ENCODE data around the gene PCDHGB7. TPM values are rescaled to one million over a fixed set of nuclear protein-coding genes. Genes with fewer than 3 reads are reported as not detected.
"Not testable (repeated sequence)": the region's sequence is repeated elsewhere in the genome, so short reads cannot be mapped to it uniquely, and the experiment has no call there.

Gene PCDHGB7
- total RNA-seq, 4 donors from 2014 or later: 7.0 to 10.1 (median 9.1) TPM

DNA sequence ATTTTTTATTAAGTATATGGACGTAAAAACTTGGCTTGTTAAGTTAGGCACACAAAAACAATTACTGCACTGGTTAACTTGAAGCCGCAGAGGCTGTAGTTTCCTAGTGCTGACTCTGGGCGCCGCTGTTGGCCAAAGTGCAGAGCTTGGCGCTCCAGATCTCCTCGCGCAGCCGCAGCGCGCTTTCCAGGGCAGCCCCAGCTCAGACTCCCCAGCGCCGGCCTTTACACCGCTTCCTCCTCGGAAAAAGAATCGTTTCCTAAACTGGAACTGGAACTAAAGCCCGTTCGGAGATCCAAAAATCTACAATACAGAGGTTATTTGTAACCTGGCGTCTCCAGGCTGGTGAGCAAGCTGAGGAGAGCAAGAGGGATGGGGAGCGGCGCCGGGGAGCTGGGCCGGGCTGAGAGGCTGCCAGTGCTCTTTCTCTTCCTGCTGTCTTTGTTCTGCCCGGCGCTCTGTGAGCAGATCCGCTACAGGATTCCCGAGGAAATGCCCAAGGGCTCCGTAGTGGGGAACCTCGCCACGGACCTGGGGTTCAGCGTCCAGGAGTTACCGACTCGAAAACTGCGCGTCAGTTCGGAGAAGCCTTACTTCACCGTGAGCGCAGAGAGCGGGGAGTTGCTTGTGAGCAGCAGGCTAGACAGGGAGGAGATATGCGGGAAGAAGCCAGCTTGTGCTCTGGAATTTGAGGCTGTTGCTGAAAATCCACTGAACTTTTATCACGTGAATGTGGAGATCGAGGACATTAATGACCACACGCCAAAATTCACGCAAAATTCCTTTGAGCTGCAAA, 19.5 kb upstream of the PCDHGB7 start, which contains the start of gene PCDHGB5:
Gene PCDHGB5 (plus strand): TSS at position 192 of the 796 bp plus-strand sequence. CDS start 181 bp downstream, at position 373.
- H3K27ac ChIP-seq; H3K4me1 ChIP-seq; H3K36me3 ChIP-seq; intact Hi-C loops (cut with DNase I; ENCODE audit: low total_unique reads): not testable (repeated sequence)
- Histone ChIP-seq H3K9me3 (peaks cover 54 to 85% of the 10 kb centered on the region in 2 donors), H3K27me3 (peaks cover 30% of the 10 kb centered on the region), H3K4me3 (peak within 1 kb of the TSS in 1 of 4 donors; percentile 29)
- WGBS, 2 donors (ENCODE audit: low coverage in 1 of 2): 18 to 30% methylated on average over 7 to 27 of the region's 43 CpGs
- DNase-seq: peak; percentile 43
- peak; percentile 30 to 44 (median 40) for TF ChIP-seq CTCF (IDR thresholded peaks at IDR 0.05)
- in situ Hi-C loops (cut with MboI; ENCODE audit: low pct_ligation_motif_present in 1 of 4, low pct_unique_long_range_greater_than_20kb in 1 of 4, low sequenced_read_pairs in 3 of 4): loop anchor here in 1 of 4 donors (25.0 kb wide), 1 partner anchor 186 kb away; the partner anchor contains the start of genes PCDHB12, PCDHB13 and PCDHB14

DNA sequence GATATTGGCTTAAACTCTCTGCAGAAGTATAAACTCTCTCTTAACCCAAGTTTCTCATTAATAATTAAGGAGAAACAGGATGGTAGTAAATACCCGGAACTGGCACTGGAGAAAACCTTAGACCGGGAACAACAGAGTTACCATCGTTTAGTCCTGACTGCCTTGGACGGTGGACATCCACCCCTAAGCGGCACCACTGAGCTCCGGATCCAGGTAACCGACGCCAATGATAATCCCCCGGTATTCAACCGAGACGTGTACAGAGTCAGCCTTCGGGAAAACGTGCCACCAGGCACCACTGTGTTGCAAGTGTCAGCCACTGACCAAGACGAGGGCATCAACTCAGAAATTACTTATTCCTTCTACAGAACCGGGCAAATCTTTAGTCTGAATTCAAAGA, 18.9 kb upstream of the PCDHGB7 start:
- Histone ChIP-seq H3K4me3 (no peak overlapping the region), H3K27me3 (peaks cover 32% of the 10 kb centered on the region), H3K36me3 (no peaks in the 10 kb centered on the region), H3K27ac (no peak overlapping the region), H3K9me3 (peaks cover 54 to 85% of the 10 kb centered on the region in 2 donors), H3K4me1 (no peaks in the 10 kb centered on the region)
- WGBS, 2 donors (ENCODE audit: low coverage in 1 of 2): 20 to 60% methylated on average over 1 to 15 of the region's 15 CpGs
- TF ChIP-seq CTCF (IDR thresholded peaks at IDR 0.05) (no peak), EP300 (IDR thresholded peaks at IDR 0.05; ENCODE audit: low read depth) (no peak), POLR2A (IDR thresholded peaks at IDR 0.05) (no peak)
- intact Hi-C loops (cut with DNase I; ENCODE audit: low total_unique reads) (no loop called here), in situ Hi-C loops (cut with MboI; ENCODE audit: low pct_ligation_motif_present in 1 of 4, low pct_unique_long_range_greater_than_20kb in 1 of 4, low sequenced_read_pairs in 3 of 4) (loop anchor here in 1 of 4 donors (25.0 kb wide), 1 partner anchor 186 kb away; the partner anchor contains the start of genes PCDHB12, PCDHB13 and PCDHB14)
- DNase-seq: no peak

GRCh38 chr5:141399555-141400258, 17.8 kb upstream of the PCDHGB7 start:
- Histone ChIP-seq H3K36me3 (no peaks in the 10 kb centered on the region), H3K27ac (no peak overlapping the region), H3K4me1 (no peaks in the 10 kb centered on the region), H3K27me3 (peaks cover 28% of the 10 kb centered on the region), H3K4me3 (no peak overlapping the region), H3K9me3 (peaks cover 50 to 86% of the 10 kb centered on the region in 2 donors)
- WGBS, 2 donors (ENCODE audit: low coverage in 1 of 2): 66% methylated on average over 61 of the region's 61 CpGs; no CpG with 5 or more reads in 1 of the 2 donors
- intact Hi-C loops (cut with DNase I; ENCODE audit: low total_unique reads) (loop anchor here (10.0 kb wide), 1 partner anchor 125 kb away; no protein-coding TSS in a partner anchor), in situ Hi-C loops (cut with MboI; ENCODE audit: low pct_ligation_motif_present in 1 of 4, low pct_unique_long_range_greater_than_20kb in 1 of 4, low sequenced_read_pairs in 3 of 4) (loop anchor here in 2 of 4 donors (10.0 to 25.0 kb wide), 2 partner anchors 165 to 187 kb away; partner anchors contain the start of genes PCDHB12 (in 1 of the 2), PCDHB13 (in 1 of the 2) and PCDHB14 (in 1 of the 2))
- no peak for DNase-seq
- no peak for TF ChIP-seq CTCF (IDR thresholded peaks at IDR 0.05)
- no peak for TF ChIP-seq POLR2AphosphoS5 (IDR thresholded peaks at IDR 0.05)
- no peak for TF ChIP-seq POLR2A (IDR thresholded peaks at IDR 0.05)
- TF ChIP-seq EP300 (IDR thresholded peaks at IDR 0.05; ENCODE audit: low read depth): no peak

All from transverse colon (tissue), 4 donors.